Heart left ventricle (tissue), 16 donors: ENCODE measurements around the gene TBC1D3B. TPM values are rescaled to one million over a fixed set of nuclear protein-coding genes. Genes with fewer than 3 reads are reported as not detected.
"Not testable (repeated sequence)": the region's sequence is repeated elsewhere in the genome, so short reads cannot be mapped to it uniquely, and the experiment has no call there.

Source experiments
- ATAC-seq, 4 donors: fragments of 200-7000 bp; cut with Tn5 transposase; one replicate each; pipeline ENCODE4 v1.9.1; 2020 to 2022; ENCODE audit warnings: moderate library complexity in 4 of 4, mild to moderate bottlenecking in 3 of 4, moderate number of reproducible peaks in 1 of 4
- DNase-seq, 5 donors: peaks; one replicate each; pipeline ENCODE4 v3.0.0-alpha.2; 2020
- H3K27ac ChIP-seq, 12 donors: fragments of 200-600 bp; sonication (generic) in 4 of 12; one replicate each; pipeline versions ENCODE4 v1.5.0 to v1.8.0; 2016 to 2022; ENCODE audit warnings: mild to moderate bottlenecking in 2 of 12
- H3K27me3 ChIP-seq, 9 donors: fragments of 200-600 bp; sonication (generic) in 2 of 9; one replicate each; pipeline versions ENCODE4 v1.5.1 to v1.8.0; 2016 to 2022; ENCODE audit warnings: mild to moderate bottlenecking in 3 of 9
- H3K36me3 ChIP-seq, 9 donors: fragments of 200-600 bp; sonication (generic) in 2 of 9; one replicate each; pipeline versions ENCODE4 v1.5.0 to v1.8.0; 2018 to 2022; ENCODE audit warnings: mild to moderate bottlenecking in 2 of 9
- H3K4me1 ChIP-seq, 12 donors: fragments of 200-600 bp; sonication (generic) in 4 of 12; one replicate each; pipeline versions ENCODE4 v1.5.0 to v1.8.0; 2016 to 2022; ENCODE audit warnings: mild to moderate bottlenecking in 3 of 12
- H3K4me3 ChIP-seq, 12 donors: fragments of 200-600 bp; sonication (generic) in 4 of 12; one replicate each; pipeline versions ENCODE4 v1.5.0 to v1.8.0; 2017 to 2022; ENCODE audit warnings: mild to moderate bottlenecking in 9 of 12, moderate library complexity in 4 of 12
- H3K9me3 ChIP-seq, 12 donors: fragments of 200-600 bp; sonication (generic) in 4 of 12; one replicate each; pipeline versions ENCODE4 v1.5.0 to v1.8.0; 2016 to 2022; ENCODE audit warnings: mild to moderate bottlenecking in 1 of 12
- CTCF ChIP-seq, 12 donors: fragments of 200-600 bp; sonication (generic) in 4 of 12; IDR thresholded peaks; one replicate each; pipeline versions ENCODE4 v1.5.0 to v1.8.0; 2018 to 2022; ENCODE audit warnings: antibody characterized with exemption in 12 of 12, mild to moderate bottlenecking in 5 of 12
- POLR2A ChIP-seq, 2 donors: fragments of 450-650 bp; IDR thresholded peaks; one replicate each; pipeline ENCODE4 v1.6.1; 2017; ENCODE audit warnings: antibody characterized with exemption in 2 of 2, mild to moderate bottlenecking in 2 of 2, moderate library complexity in 2 of 2
- WGBS, 4 donors: extraction: QIAGEN DNeasy Blood & Tissue Kit in 2 of 4; methylation state at CpG; one replicate each; pipeline versions ENCODE4 v1.1.5 to v1.1.7; 2013 to 2018; 5-methylcytosine and 5-hydroxymethylcytosine counted together
- intact Hi-C, 10 donors: fragments of 100-400 bp; cut with DNase I; formaldehyde crosslinking; loops; one replicate each; pipeline versions ENCODE4 v1.11.1 to v1.14.2; 2022
- polyA plus RNA-seq, 2 donors: library from polyadenylated mRNA; stranded (reverse); fragments of 200-250 nt; gene quantifications; one replicate each; pipeline ENCODE4 v1.2.3, GENCODE V29; 2013
- total RNA-seq, 9 donors: library from RNA; depleted of rRNA in 2 of 9; stranded (reverse); fragments of >200 nt in 2 of 9; fragmentation: NEBNext Ultra II Directional in 3 of 9; extraction: Animal tissue kit (Norgen Biotek cat#: 25700) in 3 of 9; gene quantifications; one replicate each; pipeline versions ENCODE4 v1.1.0 to v1.2.4, GENCODE V29; 2016 to 2023
- donor health status: ischemic (EF 13 %, LVEDD 7.1; RV severe dilation, severe dysfunction).
- donor health status: healthy with polysubstance abuse.
- donor health status: DM: no; HTN: yes; CAD: no.
- donor health status: DM: no; HTN: no; CAD: no.
- donor health status: ischemic (EF 25% LVEDD 6.9; RV normal size, moderate dysfunction).
- donor health status: ischemic (EF 25% LVEDD 5.7; RV mildly dilated, moderate dysfunction).
- donor health status: healthy.
- donor health status: DM: yes; HTN: yes; CAD: no.
- donor health status: ischemic (EF 35%, LVEDD 5.7; RV mildly dilated, moderate dysfunction).
- donor health status: nonischemic (EF 11% LVEDD 7.7; RV severe dilation, severe dysfunction).
- donor health status: DM: yes; HTN: yes; CAD: no.
- donor health status: PGD.
- donor health status: ischemic (EF 29% LVEDD 5.4; RV normal size, mild dysfunction).
- donor health status: nonischemic (EF 23%, LVEDD 6.1; RV moderate dilation, normal function).

TBC1D3B gene
- total and polyA plus RNA-seq, 11 donors = 0.62 to 3.3 (median 1.4) TPM; not detected in 1

- Histone ChIP-seq H3K36me3 (no peaks in the 10 kb centered on the region), H3K9me3 (no peaks in the 10 kb centered on the region), H3K4me1 (peaks cover 0 to 14% (median 0%) of the 10 kb centered on the region in 12 donors), H3K27ac (no peak overlapping the region), H3K4me3 (no peak overlapping the region), H3K27me3 (peaks cover 0 to 21% (median 0%) of the 10 kb centered on the region in 9 donors)
- ATAC-seq = no peak
- no peak for TF ChIP-seq CTCF (IDR thresholded peaks at IDR 0.05)
- TF ChIP-seq POLR2A (IDR thresholded peaks at IDR 0.05) = no peak
- no peak for DNase-seq
- intact Hi-C loops = no loop called here
- WGBS, 4 donors = 78 to 91% (median 81%) methylated on average over 3 of the region's 3 CpGs
Observed at GRCh38 chr17:36203335-36203734, 26.9 kb upstream of the TBC1D3B start.

GRCh38 chr17:36201506-36201905, 25.1 kb upstream of the TBC1D3B start:
- DNase-seq, H3K36me3 ChIP-seq, intact Hi-C loops, ATAC-seq, H3K27ac ChIP-seq, H3K9me3 ChIP-seq, H3K4me3 ChIP-seq: not testable (repeated sequence)
- H3K4me1 ChIP-seq = peaks cover 0 to 14% (median 0%) of the 10 kb centered on the region in 12 donors
- 81 to 86% (median 85%) methylated on average over 7 to 8 of the region's 8 CpGs for WGBS, 4 donors
- peaks cover 0 to 26% (median 0%) of the 10 kb centered on the region in 9 donors for H3K27me3 ChIP-seq

GRCh38 chr17:36201102-36201501, 24.7 kb upstream of the TBC1D3B start:
- ATAC-seq, H3K27ac ChIP-seq, H3K4me3 ChIP-seq, DNase-seq, H3K36me3 ChIP-seq, intact Hi-C loops, H3K9me3 ChIP-seq: not testable (repeated sequence)
- Histone ChIP-seq H3K4me1 (peaks cover 0 to 14% (median 0%) of the 10 kb centered on the region in 12 donors), H3K27me3 (peaks cover 0 to 27% (median 0%) of the 10 kb centered on the region in 9 donors)
- 76 to 97% (median 90%) methylated on average over 1 to 4 of the region's 4 CpGs for WGBS, 4 donors

GRCh38 chr17:36198831-36199465, 22.5 kb upstream of the TBC1D3B start:
- Histone ChIP-seq H3K9me3 (no peaks in the 10 kb centered on the region), H3K27ac (no peak overlapping the region)

More at GRCh38 chr17:36198831-36199465, 22.5 kb upstream of the TBC1D3B start:
- DNase-seq (no peak), ATAC-seq (peak in 1 of 4 donors; percentile 39)
- intact Hi-C loops = loop anchor here in 1 of 10 donors (10.0 kb wide), 1 partner anchor 74 kb away; no protein-coding TSS in a partner anchor
- Histone ChIP-seq H3K27me3 (peaks cover 0 to 23% (median 0%) of the 10 kb centered on the region in 9 donors), H3K4me3 (no peak overlapping the region), H3K4me1 (peaks cover 0 to 14% (median 0%) of the 10 kb centered on the region in 12 donors), H3K36me3 (no peaks in the 10 kb centered on the region)
- 35 to 44% (median 37%) methylated on average over 7 of the region's 7 CpGs for WGBS, 4 donors
- TF ChIP-seq POLR2A (IDR thresholded peaks at IDR 0.05) = no peak
- no peak for TF ChIP-seq CTCF (IDR thresholded peaks at IDR 0.05)
